Brain microvascular endothelial cell (primary cell): ENCODE results near the gene PRR20G.

ENCODE experiments used
- DNase-seq: peaks from one replicate; pipeline ENCODE4 v3.0.0-alpha.2; 2020
- H3K27ac ChIP-seq: fragments of 250-450 bp; sonication (Bioruptor Pico); 2 replicates; pipeline ENCODE4 v1.5.1; 2020; ENCODE audit warnings: mild to moderate bottlenecking, moderate library complexity
- H3K27me3 ChIP-seq: fragments of 250-450 bp; sonication (Bioruptor Pico); replicated peaks from 2 replicates; pipeline ENCODE4 v1.5.1; 2020; ENCODE audit warnings: mild to moderate bottlenecking
- H3K36me3 ChIP-seq: fragments of 250-450 bp; sonication (Bioruptor Pico); replicated peaks from 2 replicates; pipeline ENCODE4 v1.5.1; 2020; ENCODE audit warnings: mild to moderate bottlenecking
- H3K4me3 ChIP-seq: 2 replicates; pipeline ENCODE4 v1.5.1; 2011; ENCODE audit warnings: low read depth, mild to moderate bottlenecking, control low read depth, low read length, moderate library complexity
- CTCF ChIP-seq: IDR thresholded peaks from 2 replicates; pipeline ENCODE4 v1.5.1; 2011; ENCODE audit warnings: low read depth, mild to moderate bottlenecking, moderate library complexity, low read length, control low read depth, inconsistent platforms; ENCODE audit errors: missing control alignments
- in situ Hi-C: cut with HindIII; loops from 2 replicates; pipeline ENCODE4 v1.10.0; 2017; ENCODE audit warnings: low sequenced_read_pairs, low pct_ligation_motif_present

The PRR20G gene

GRCh38 chr3:127260826-127261555 lies 26.9 kb downstream of the PRR20G start:
- no peak for TF ChIP-seq CTCF
- DNase-seq, result no peak
- no peaks in the 10 kb centered on the region for H3K36me3 ChIP-seq

GRCh38 chr3:127260416-127260815 lies 27.4 kb downstream of the PRR20G start:
- in situ Hi-C loops, result no loop called here
- no peak overlapping the region for H3K27ac ChIP-seq
- TF ChIP-seq CTCF, result no peak
- H3K4me3 ChIP-seq, result no peak overlapping the region
- no peak for DNase-seq
- no peaks in the 10 kb centered on the region for H3K36me3 ChIP-seq
- H3K27me3 ChIP-seq, result no peaks in the 10 kb centered on the region

More at GRCh38 chr3:127260826-127261555, 26.9 kb downstream of the PRR20G start:
- Histone ChIP-seq H3K27me3 (no peaks in the 10 kb centered on the region), H3K4me3 (no peak overlapping the region), H3K27ac (no peak overlapping the region)
- in situ Hi-C loops, result no loop called here

- DNase-seq, result no peak
- no peaks in the 10 kb centered on the region for H3K27me3 ChIP-seq
- in situ Hi-C loops, result no loop called here
- no peaks in the 10 kb centered on the region for H3K36me3 ChIP-seq
- TF ChIP-seq CTCF, result no peak
- H3K27ac ChIP-seq, result no peak overlapping the region
- H3K4me3 ChIP-seq, result no peak overlapping the region
Measured at GRCh38 chr3:127259882-127260281, 28.0 kb downstream of the PRR20G start.

- Histone ChIP-seq H3K4me3 (no peak overlapping the region), H3K36me3 (no peaks in the 10 kb centered on the region), H3K27me3 (no peaks in the 10 kb centered on the region), H3K27ac (no peak overlapping the region)
- DNase-seq, result no peak
- no peak for TF ChIP-seq CTCF
- in situ Hi-C loops, result no loop called here
Measured at GRCh38 chr3:127258733-127259132, 29.1 kb downstream of the PRR20G start.

- in situ Hi-C loops, result no loop called here
- H3K27me3 ChIP-seq, result no peaks in the 10 kb centered on the region
- DNase-seq, result no peak
- no peak for TF ChIP-seq CTCF
- H3K36me3 ChIP-seq, result no peaks in the 10 kb centered on the region
- H3K27ac ChIP-seq, result no peak overlapping the region
- H3K4me3 ChIP-seq, result no peak overlapping the region
Measured at GRCh38 chr3:127257351-127257750, 30.5 kb downstream of the PRR20G start.
